Effector memory CD8-positive, alpha-beta T cell (primary cell): Measurements from ENCODE around the gene HIPK2.
A peak's percentile ranks its signal among the peaks of the same experiment; 100 is the strongest.

Source experiments
- ATAC-seq: fragments of 150-1000 bp; cut with Tn5 transposase; replicated peaks from 2 replicates; pipeline ENCODE4 v1.10.0; 2021; ENCODE audit warnings: mild to moderate bottlenecking, moderate library complexity
- DNase-seq, 3 experiments: peaks; one replicate each; pipeline ENCODE4 v3.0.0; 2021
- H3K27ac Mint-ChIP-seq, 2 donors: one replicate each; pipeline ENCODE4 v1.8.0; 2022; ENCODE audit warnings: mild to moderate bottlenecking in 2 of 2, mixed read lengths in 2 of 2, moderate library complexity in 2 of 2
- H3K27me3 Mint-ChIP-seq, 2 donors: one replicate each; pipeline ENCODE4 v1.8.0; 2022; ENCODE audit warnings: mixed read lengths in 2 of 2
- H3K36me3 Mint-ChIP-seq: one replicate; pipeline ENCODE4 v1.8.0; 2022; ENCODE audit warnings: mild to moderate bottlenecking, moderate library complexity, mixed read lengths; ENCODE audit not compliant: insufficient read depth
- H3K4me1 Mint-ChIP-seq, 2 donors: one replicate each; pipeline ENCODE4 v1.8.0; 2022; ENCODE audit warnings: low read depth in 2 of 2, mixed read lengths in 2 of 2
- H3K4me3 Mint-ChIP-seq, 2 donors: one replicate each; pipeline ENCODE4 v1.8.0; 2022; ENCODE audit warnings: mild to moderate bottlenecking in 2 of 2, mixed read lengths in 2 of 2, moderate library complexity in 2 of 2
- H3K9me3 Mint-ChIP-seq, 2 donors: one replicate each; pipeline ENCODE4 v1.8.0; 2022; ENCODE audit warnings: mixed read lengths in 2 of 2

The HIPK2 gene

GRCh38 chr7:139696552-139696951 is 81.2 kb downstream of the HIPK2 start:
- no peaks in the 10 kb centered on the region for H3K9me3 Mint-ChIP-seq
- H3K27me3 Mint-ChIP-seq = no peaks in the 10 kb centered on the region
- peak overlapping the region in 1 of 2 donors; percentile 33 for H3K27ac Mint-ChIP-seq
- H3K36me3 Mint-ChIP-seq = peaks cover 3% of the 10 kb centered on the region
- no peak for ATAC-seq
- DNase-seq = no peak
- no peak overlapping the region for H3K4me3 Mint-ChIP-seq
- peaks cover 0 to 25% of the 10 kb centered on the region in 2 donors for H3K4me1 Mint-ChIP-seq

- Mint-ChIP-seq H3K4me3 (no peak overlapping the region), H3K4me1 (peaks cover 0 to 17% of the 10 kb centered on the region in 2 donors)
Observed at GRCh38 chr7:139695588-139695987, 82.2 kb downstream of the HIPK2 start.

GRCh38 chr7:139695051-139695450 is 82.7 kb downstream of the HIPK2 start:
- Mint-ChIP-seq H3K9me3 (no peaks in the 10 kb centered on the region), H3K4me1 (peaks cover 0 to 14% of the 10 kb centered on the region in 2 donors), H3K36me3 (peaks cover 2% of the 10 kb centered on the region), H3K27ac (no peak overlapping the region), H3K27me3 (no peaks in the 10 kb centered on the region), H3K4me3 (no peak overlapping the region)
- ATAC-seq (no peak), DNase-seq (no peak)

More at GRCh38 chr7:139695588-139695987, 82.2 kb downstream of the HIPK2 start:
- peak overlapping the region in 1 of 2 donors; percentile 33 for H3K27ac Mint-ChIP-seq
- no peaks in the 10 kb centered on the region for H3K27me3 Mint-ChIP-seq
- DNase-seq (no peak), ATAC-seq (no peak)
- peaks cover 3% of the 10 kb centered on the region for H3K36me3 Mint-ChIP-seq
- H3K9me3 Mint-ChIP-seq = no peaks in the 10 kb centered on the region

- H3K4me1 Mint-ChIP-seq = peaks cover 0 to 11% of the 10 kb centered on the region in 2 donors
- no peaks in the 10 kb centered on the region for H3K36me3 Mint-ChIP-seq
- H3K9me3 Mint-ChIP-seq = no peaks in the 10 kb centered on the region
- DNase-seq (no peak), ATAC-seq (no peak)
- H3K4me3 Mint-ChIP-seq = no peak overlapping the region
- no peak overlapping the region for H3K27ac Mint-ChIP-seq
- no peaks in the 10 kb centered on the region for H3K27me3 Mint-ChIP-seq
Observed at GRCh38 chr7:139694389-139694676, 83.5 kb downstream of the HIPK2 start.

GRCh38 chr7:139693651-139694388 is 84.0 kb downstream of the HIPK2 start:
- no peak overlapping the region for H3K27ac Mint-ChIP-seq
- DNase-seq (no peak), ATAC-seq (no peak)
- no peaks in the 10 kb centered on the region for H3K27me3 Mint-ChIP-seq
- H3K36me3 Mint-ChIP-seq = no peaks in the 10 kb centered on the region
- no peaks in the 10 kb centered on the region for H3K9me3 Mint-ChIP-seq
- H3K4me1 Mint-ChIP-seq = peaks cover 0 to 11% of the 10 kb centered on the region in 2 donors
- no peak overlapping the region for H3K4me3 Mint-ChIP-seq

- Mint-ChIP-seq H3K36me3 (no peaks in the 10 kb centered on the region), H3K4me3 (no peak overlapping the region), H3K9me3 (no peaks in the 10 kb centered on the region), H3K27me3 (no peaks in the 10 kb centered on the region), H3K27ac (no peak overlapping the region), H3K4me1 (peaks cover 0 to 13% of the 10 kb centered on the region in 2 donors)
- no peak for ATAC-seq
- no peak for DNase-seq
Observed at GRCh38 chr7:139692723-139693122, 85.1 kb downstream of the HIPK2 start.

GRCh38 chr7:139691253-139691781 is 86.5 kb downstream of the HIPK2 start:
- DNase-seq (no peak), ATAC-seq (no peak)
- Mint-ChIP-seq H3K27me3 (no peaks in the 10 kb centered on the region), H3K27ac (no peak overlapping the region), H3K4me3 (no peak overlapping the region), H3K4me1 (peaks cover 0 to 9% of the 10 kb centered on the region in 2 donors), H3K9me3 (peaks cover 0 to 2% of the 10 kb centered on the region in 2 donors), H3K36me3 (no peaks in the 10 kb centered on the region)

GRCh38 chr7:139687980-139688632 is 89.7 kb downstream of the HIPK2 start:
- no peak overlapping the region for H3K4me3 Mint-ChIP-seq
- no peaks in the 10 kb centered on the region for H3K36me3 Mint-ChIP-seq
- H3K27me3 Mint-ChIP-seq = no peaks in the 10 kb centered on the region
- ATAC-seq (no peak), DNase-seq (no peak)
- peaks cover 2 to 7% of the 10 kb centered on the region in 2 donors for H3K9me3 Mint-ChIP-seq
- no peak overlapping the region for H3K27ac Mint-ChIP-seq
- peaks cover 4 to 8% of the 10 kb centered on the region in 2 donors for H3K4me1 Mint-ChIP-seq

GRCh38 chr7:139687211-139687954 is 90.4 kb downstream of the HIPK2 start:
- Mint-ChIP-seq H3K4me1 (peaks cover 9 to 15% of the 10 kb centered on the region in 2 donors), H3K27ac (no peak overlapping the region), H3K4me3 (no peak overlapping the region), H3K9me3 (peaks cover 2 to 7% of the 10 kb centered on the region in 2 donors), H3K27me3 (no peaks in the 10 kb centered on the region), H3K36me3 (no peaks in the 10 kb centered on the region)
- no peak for DNase-seq
- no peak for ATAC-seq

- Mint-ChIP-seq H3K36me3 (no peaks in the 10 kb centered on the region), H3K27me3 (no peaks in the 10 kb centered on the region), H3K9me3 (peaks cover 2 to 7% of the 10 kb centered on the region in 2 donors), H3K27ac (peak overlapping the region; percentile 46 to 84), H3K4me1 (peaks cover 33 to 35% of the 10 kb centered on the region in 2 donors), H3K4me3 (no peak overlapping the region)
- DNase-seq (no peak), ATAC-seq (no peak)
Observed at GRCh38 chr7:139683137-139683921, 94.5 kb downstream of the HIPK2 start.

GRCh38 chr7:139682136-139683013 is 95.4 kb downstream of the HIPK2 start:
- peak overlapping the region in 1 of 2 donors; percentile 84 for H3K27ac Mint-ChIP-seq
- ATAC-seq (peak; percentile 35), DNase-seq (no peak)
- H3K27me3 Mint-ChIP-seq = no peaks in the 10 kb centered on the region
- peaks cover 33 to 35% of the 10 kb centered on the region in 2 donors for H3K4me1 Mint-ChIP-seq
- H3K9me3 Mint-ChIP-seq = peaks cover 2 to 7% of the 10 kb centered on the region in 2 donors
- H3K36me3 Mint-ChIP-seq = no peaks in the 10 kb centered on the region
- H3K4me3 Mint-ChIP-seq = peak overlapping the region; percentile 43 to 61

GRCh38 chr7:139681812-139682135 is 96.0 kb downstream of the HIPK2 start:
- DNase-seq = no peak
- H3K27ac Mint-ChIP-seq = peak overlapping the region in 1 of 2 donors; percentile 84
- H3K4me1 Mint-ChIP-seq = peaks cover 33 to 36% of the 10 kb centered on the region in 2 donors
- H3K9me3 Mint-ChIP-seq = peaks cover under 1 to 7% of the 10 kb centered on the region in 2 donors
- no peaks in the 10 kb centered on the region for H3K36me3 Mint-ChIP-seq
- peak overlapping the region; percentile 43 to 61 for H3K4me3 Mint-ChIP-seq
- no peaks in the 10 kb centered on the region for H3K27me3 Mint-ChIP-seq
- ATAC-seq = no peak
